ENCODE results near the gene PAX7.

DNA sequence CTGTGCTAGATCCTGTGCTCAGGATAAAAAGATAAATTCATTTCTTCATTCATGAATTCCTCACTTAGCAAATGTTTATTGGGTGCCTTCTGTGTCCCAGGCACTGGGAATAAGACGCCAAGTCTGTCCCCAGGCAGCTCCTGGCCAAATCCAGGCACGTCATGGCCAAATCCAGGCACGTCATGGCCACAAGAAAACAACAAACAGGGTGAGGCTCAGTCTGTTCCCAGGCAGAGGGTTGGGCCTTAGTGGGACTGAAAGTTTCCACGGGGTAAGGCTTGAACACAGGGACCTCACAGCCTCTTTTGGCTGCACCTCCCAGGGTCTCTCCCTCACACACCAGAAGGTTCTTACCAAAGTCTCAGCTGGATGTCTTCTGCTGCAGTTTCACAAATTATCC is 95.7 kb downstream of the PAX7 start:
- TF ChIP-seq POLR2A (IDR thresholded peaks at IDR 0.05): no peak
- TF ChIP-seq, protein P1, sequence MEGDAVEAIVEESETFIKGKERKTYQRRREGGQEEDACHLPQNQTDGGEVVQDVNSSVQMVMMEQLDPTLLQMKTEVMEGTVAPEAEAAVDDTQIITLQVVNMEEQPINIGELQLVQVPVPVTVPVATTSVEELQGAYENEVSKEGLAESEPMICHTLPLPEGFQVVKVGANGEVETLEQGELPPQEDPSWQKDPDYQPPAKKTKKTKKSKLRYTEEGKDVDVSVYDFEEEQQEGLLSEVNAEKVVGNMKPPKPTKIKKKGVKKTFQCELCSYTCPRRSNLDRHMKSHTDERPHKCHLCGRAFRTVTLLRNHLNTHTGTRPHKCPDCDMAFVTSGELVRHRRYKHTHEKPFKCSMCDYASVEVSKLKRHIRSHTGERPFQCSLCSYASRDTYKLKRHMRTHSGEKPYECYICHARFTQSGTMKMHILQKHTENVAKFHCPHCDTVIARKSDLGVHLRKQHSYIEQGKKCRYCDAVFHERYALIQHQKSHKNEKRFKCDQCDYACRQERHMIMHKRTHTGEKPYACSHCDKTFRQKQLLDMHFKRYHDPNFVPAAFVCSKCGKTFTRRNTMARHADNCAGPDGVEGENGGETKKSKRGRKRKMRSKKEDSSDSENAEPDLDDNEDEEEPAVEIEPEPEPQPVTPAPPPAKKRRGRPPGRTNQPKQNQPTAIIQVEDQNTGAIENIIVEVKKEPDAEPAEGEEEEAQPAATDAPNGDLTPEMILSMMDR (IDR thresholded peaks at IDR 0.05): no peak
